ENCODE measurements around the gene SYT2.

DNA sequence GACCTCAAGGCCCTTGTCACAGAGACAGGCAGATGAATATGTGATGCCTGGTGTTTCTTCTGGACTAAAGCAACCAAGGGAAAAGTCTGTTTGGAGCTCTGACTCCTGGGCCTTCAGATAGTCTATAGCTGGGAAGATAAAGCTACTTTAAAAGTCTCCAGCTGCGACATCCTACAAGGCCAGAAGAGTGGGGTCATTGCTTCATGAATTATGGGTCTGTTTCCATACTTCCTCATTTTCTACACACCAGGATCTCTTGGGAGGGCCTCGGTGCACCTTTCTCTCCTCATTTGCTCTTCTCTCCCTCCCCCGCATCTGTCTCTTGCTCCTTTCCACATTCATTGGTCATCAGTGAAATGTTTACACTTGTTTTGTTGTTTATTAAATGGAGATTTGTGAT lies 44.8 kb downstream of the SYT2 start:
- no peak for TF ChIP-seq POLR2A (IDR thresholded peaks at IDR 0.05)
- TF ChIP-seq, protein P1, sequence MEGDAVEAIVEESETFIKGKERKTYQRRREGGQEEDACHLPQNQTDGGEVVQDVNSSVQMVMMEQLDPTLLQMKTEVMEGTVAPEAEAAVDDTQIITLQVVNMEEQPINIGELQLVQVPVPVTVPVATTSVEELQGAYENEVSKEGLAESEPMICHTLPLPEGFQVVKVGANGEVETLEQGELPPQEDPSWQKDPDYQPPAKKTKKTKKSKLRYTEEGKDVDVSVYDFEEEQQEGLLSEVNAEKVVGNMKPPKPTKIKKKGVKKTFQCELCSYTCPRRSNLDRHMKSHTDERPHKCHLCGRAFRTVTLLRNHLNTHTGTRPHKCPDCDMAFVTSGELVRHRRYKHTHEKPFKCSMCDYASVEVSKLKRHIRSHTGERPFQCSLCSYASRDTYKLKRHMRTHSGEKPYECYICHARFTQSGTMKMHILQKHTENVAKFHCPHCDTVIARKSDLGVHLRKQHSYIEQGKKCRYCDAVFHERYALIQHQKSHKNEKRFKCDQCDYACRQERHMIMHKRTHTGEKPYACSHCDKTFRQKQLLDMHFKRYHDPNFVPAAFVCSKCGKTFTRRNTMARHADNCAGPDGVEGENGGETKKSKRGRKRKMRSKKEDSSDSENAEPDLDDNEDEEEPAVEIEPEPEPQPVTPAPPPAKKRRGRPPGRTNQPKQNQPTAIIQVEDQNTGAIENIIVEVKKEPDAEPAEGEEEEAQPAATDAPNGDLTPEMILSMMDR (IDR thresholded peaks at IDR 0.05) = no peak

All from Peyer's patch (tissue), 4 donors.